HG03469 (cell line): ENCODE measurements around the gene TNFAIP1.

ENCODE experiments used
- ATAC-seq: cut with Tn5 transposase; IDR thresholded peaks from one replicate; pipeline ENCODE4 v1.9.1; 2021; ENCODE audit warnings: mild to moderate bottlenecking, moderate library complexity, moderate number of reproducible peaks; ENCODE audit not compliant: unreplicated experiment

The TNFAIP1 gene

DNA sequence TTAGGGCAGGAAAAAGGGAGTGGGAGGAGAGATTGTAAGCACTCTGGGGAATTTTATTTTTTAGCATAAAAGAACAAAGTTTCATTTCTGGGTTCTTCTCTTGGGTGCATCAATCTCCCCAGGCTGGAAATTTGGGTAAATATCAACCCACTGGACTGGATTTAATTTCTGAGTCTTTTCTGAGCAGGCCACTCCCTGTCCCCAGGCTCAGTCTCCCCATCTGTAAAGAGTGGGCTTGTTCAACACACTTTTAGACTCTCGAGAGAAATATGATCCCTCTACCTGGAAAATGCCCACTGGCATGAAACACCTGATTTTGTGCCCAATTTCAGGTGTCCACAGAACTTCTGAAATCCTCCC, 35.2 kb downstream of the TNFAIP1 start:
- ATAC-seq = no peak

DNA sequence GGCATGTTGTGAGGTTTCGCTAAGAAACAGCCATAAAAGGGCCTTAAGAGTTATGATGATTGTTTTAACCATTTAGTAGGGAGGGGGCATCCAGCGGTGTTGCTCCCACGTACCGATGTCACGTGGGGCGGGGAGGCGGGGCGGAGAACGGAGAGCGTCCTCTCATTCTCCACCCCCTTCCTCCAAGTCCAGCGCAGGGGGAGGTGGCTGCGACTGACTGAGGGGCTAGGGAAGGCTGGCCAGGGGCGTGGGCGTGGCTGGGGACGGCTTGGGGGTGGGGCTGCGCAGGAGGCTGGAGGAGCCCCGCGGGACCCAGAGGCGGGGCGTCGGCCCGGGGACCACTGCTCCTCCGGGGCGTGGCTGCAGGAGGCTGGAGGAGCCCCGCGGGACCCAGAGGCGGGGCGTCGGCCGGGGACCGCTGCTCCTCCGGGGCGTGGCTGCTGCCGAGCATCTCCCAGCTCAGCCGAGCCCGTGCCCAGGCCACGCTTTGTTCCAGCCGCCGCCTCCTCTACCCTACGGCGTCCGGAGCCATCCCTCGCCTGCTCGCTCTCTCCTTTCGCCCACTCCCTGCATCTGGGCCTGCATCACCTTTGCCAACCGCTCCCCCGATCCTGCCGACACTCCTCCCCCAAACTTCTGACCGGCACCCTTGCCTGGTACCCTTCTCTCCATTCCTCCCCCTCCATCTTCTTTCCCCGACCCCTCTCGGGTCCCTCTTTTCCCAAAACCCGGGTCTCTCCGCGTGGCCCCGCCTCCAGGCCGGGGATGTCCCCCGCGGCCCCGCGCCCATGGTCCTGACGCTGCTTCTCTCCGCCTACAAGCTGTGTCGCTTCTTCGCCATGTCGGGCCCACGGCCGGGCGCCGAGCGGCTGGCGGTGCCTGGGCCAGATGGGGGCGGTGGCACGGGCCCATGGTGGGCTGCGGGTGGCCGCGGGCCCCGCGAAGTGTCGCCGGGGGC, 36.0 kb downstream of the TNFAIP1 start, which contains the start of gene SARM1:
Gene SARM1 (plus strand): TSS at position 450 of the 958 bp plus-strand sequence. CDS start 339 bp downstream, at position 789.
- peak; percentile 57 for ATAC-seq

DNA sequence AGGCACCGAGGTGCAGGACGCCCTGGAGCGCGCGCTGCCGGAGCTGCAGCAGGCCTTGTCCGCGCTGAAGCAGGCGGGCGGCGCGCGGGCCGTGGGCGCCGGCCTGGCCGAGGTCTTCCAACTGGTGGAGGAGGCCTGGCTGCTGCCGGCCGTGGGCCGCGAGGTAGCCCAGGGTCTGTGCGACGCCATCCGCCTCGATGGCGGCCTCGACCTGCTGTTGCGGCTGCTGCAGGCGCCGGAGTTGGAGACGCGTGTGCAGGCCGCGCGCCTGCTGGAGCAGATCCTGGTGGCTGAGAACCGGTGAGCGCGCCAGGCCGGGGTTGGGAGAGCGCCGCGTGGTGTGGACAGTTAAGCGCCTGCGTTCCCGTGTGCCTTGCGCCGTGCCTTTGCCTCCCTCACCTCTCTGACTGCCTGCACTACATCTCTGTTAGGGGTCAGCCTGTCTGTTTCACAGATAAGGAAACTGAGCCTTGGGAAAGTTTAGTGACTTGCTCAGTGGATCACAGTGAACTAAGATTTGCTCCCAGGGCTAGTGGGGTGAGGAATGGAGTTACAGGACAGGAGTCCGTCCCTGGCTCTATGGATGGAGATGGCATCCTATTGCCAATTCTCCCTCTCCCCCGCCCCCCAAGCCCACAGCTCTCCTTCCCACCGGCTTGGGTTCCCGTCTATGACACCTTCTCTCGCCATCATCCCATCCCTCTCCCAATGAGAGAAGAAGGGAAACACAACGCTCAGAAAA, 36.8 kb downstream of the TNFAIP1 start:
- no peak for ATAC-seq

DNA sequence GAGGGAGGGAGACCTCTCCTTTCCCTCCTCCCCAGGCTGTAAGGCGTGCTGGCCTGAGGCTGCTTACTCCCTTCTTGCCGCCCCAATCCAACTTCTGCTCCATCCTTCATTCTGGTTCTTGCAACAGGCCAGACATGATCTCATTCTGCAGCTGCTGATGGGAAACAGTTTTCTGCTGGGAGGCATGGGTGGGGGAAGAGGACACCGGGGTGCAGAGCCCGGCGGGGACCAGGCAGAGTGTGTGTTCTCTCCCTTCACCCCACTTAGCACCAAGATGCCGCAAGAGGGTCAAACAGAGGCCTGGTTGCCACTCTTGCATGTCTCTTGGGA, 37.3 kb downstream of the TNFAIP1 start:
- no peak for ATAC-seq

DNA sequence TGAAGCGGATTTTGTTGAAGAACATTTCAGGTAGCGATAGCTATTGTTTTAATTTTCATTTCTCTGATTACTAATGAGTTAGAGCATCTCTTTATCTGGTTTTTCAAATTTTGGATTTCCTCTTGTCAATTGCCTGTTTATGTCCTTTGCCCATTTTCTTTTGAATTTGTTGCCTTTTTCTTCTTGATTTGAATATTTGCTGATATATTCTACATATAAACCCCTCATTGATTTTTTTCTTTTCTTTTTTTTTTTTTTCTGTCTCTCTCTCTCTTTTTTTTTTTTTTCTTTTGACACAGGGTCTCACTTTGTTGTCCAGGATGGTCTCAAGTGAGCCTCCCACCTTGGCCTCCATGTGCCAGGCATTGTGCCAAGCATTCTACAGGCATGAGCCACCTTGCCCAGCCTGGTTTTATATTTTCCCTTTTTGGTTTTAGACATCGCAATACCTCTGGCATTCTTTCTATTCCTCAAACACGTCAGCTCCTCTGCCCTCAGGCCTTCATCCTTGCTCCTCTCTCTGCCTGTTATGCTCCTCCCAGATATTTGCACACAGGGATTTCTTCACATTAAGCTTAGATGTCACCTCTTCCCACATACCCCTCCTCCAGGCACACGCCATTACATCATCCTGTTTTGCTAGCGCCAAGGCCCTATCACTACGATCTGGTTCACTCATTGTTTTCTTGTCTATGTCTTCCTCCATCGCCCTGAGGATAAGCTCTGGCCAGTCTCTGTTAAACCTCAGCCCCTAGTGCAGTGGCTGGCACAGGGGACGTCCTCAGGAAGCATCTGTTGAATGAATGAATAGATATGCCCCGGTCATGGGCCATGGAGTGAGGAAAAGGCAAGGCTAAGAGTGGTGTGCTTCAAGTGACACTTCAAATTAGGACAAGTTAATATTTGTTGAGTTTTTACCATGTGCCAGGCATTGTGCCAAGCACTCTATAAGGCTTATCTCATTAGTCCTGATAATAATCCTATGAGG, 44.5 kb downstream of the TNFAIP1 start:
- ATAC-seq = no peak

DNA sequence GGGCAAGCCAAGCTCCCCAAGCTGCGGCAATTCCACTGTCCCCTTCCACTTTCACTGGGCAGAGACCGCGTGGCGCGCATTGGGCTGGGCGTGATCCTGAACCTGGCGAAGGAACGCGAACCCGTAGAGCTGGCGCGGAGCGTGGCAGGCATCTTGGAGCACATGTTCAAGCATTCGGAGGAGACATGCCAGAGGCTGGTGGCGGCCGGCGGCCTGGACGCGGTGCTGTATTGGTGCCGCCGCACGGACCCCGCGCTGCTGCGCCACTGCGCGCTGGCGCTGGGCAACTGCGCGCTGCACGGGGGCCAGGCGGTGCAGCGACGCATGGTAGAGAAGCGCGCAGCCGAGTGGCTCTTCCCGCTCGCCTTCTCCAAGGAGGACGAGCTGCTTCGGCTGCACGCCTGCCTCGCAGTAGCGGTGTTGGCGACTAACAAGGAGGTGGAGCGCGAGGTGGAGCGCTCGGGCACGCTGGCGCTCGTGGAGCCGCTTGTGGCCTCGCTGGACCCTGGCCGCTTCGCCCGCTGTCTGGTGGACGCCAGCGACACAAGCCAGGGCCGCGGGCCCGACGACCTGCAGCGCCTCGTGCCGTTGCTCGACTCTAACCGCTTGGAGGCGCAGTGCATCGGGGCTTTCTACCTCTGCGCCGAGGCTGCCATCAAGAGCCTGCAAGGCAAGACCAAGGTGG, 45.7 kb downstream of the TNFAIP1 start:
- ATAC-seq = no peak

DNA sequence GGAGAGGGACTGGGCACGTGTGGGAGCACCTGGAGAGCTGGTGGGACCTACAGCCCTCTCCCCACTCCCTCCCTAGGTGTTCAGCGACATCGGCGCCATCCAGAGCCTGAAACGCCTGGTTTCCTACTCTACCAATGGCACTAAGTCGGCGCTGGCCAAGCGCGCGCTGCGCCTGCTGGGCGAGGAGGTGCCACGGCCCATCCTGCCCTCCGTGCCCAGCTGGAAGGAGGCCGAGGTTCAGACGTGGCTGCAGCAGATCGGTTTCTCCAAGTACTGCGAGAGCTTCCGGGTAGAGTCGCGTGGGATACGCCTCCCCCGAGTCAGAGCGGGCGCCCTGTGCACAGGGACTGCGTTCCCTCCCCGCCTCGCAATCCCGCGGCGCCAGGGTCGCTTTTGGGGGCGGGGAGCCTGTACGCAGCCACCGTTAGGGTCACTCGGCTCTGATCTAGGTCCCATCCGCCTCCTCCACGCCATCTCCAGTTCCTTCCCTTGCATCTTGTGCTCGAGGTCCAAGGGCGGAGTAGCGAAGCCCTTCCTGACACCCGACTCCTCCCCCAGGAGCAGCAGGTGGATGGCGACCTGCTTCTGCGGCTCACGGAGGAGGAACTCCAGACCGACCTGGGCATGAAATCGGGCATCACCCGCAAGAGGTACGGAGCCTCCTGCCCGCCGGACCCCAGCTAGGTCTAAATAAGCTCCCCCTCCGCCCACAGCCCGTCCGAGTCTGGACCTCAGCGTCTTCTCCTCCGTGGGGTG, 48.9 kb downstream of the TNFAIP1 start:
- no peak for ATAC-seq

DNA sequence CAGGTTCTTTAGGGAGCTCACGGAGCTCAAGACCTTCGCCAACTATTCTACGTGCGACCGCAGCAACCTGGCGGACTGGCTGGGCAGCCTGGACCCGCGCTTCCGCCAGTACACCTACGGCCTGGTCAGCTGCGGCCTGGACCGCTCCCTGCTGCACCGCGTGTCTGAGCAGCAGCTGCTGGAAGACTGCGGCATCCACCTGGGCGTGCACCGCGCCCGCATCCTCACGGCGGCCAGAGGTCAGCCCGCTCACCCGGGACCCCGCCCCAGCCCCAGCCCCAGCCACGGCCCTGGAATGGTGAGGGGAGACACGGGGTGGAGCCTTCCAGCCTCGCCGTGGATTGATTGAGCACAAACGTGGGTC, 49.5 kb downstream of the TNFAIP1 start:
- ATAC-seq = no peak

DNA sequence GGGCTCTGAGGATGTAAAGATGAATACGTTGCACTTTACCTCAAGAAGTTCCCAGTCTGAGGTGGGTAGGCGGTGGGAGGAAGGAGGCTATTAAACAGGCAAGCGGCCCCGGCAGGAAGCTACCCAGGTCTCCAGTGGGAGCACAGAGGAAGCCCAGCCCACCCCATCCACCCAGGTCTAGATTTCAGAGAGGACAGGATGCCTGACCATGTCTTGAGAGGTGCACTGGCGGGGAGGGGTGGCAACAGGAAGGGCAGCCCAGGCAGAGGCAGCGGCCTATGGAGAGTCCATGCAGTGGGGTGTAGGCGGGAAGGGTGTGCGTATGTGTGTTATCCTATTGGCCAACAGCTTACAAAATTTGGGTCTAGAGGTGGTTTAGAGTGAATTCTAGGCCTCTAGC, 49.8 kb downstream of the TNFAIP1 start:
- ATAC-seq = no peak

DNA sequence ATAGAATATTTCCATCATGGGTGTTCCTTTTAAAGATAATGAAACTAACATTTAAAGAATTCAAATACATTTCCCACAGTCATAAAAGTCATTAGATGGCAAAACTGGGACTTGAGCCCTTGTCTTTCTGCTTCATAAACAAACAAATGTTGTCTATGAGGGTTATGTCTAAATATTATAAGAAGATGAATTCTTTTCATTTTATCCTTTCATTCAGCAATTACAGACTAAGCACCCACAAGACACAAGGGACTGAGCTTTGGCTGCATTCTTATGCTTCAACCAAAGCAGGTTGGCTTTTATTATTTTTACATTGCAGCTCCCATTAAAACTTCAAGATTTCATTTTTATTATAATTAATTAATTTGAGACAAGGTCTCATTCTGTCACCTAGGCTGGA, 50.8 kb downstream of the TNFAIP1 start:
- no peak for ATAC-seq

DNA sequence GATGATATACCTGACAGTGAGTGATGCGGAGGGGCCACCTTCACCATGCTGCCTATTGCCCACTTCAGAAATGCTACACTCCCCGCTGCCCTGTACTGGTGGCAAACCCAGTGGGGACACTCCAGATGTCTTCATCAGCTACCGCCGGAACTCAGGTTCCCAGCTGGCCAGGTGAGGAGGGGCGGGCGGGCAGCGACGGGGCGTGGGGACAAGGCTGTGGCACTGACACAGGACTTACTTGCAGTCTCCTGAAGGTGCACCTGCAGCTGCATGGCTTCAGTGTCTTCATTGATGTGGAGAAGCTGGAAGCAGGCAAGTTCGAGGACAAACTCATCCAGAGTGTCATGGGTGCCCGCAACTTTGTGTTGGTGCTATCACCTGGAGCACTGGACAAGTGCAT, 52.5 kb downstream of the TNFAIP1 start:
- no peak for ATAC-seq

DNA sequence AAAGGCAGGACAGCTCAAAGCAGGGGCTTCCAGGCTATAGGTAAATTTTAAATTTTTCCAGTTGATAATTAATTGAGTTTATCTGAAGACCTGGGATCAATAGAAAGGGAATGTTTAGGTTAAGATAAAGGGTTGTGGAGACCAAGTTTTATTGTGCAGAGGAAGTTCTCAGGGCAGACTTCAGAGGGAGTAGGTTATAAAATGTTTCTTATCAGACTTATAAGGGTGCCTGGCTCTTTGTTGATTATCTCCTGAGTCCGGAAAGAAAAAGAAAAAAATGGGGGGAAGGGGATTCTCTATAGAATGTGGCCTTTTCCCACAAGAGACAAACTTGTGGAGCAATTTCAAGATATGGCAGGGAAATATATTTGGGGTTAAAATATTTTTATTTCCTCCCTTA, 54.6 kb downstream of the TNFAIP1 start:
- no peak for ATAC-seq

DNA sequence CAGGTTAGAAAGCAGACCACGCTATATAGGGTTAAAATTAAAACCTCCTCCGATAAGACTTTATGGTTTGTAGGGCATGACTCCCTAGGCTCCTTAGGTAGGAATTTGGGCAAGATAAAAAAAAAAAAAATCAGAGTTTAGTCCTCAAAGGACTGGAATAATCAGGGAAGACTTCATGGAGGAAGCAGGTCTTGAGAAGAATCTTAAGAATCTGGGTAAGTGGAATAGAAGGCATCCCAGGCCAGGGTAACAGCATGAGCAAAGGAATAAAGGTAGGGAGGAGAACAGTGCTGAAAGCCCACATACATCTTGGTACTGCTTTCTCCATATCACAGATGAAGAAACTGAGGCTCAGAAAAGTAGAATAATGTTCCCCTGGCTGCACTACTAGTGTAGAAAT, 55.0 kb downstream of the TNFAIP1 start:
- ATAC-seq = no peak

DNA sequence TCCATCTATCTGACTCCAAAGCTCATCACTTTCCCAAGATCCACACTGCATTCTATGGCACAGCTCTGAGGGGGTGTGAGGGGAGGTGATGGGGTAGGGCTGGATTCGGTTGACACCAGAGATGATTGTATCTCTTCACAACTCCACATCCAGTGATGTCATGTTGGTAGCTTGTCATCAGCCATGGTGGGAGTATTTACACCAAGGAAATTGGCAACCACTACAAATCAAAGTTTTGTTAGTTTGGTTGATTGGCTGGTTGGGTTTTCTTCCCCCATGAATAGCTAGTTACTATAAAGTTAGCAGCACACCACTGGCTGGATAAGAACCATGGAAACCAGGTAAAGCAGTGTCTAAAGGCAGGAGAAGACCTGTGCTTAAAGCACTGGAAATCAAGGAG, 55.4 kb downstream of the TNFAIP1 start:
- no peak for ATAC-seq

DNA sequence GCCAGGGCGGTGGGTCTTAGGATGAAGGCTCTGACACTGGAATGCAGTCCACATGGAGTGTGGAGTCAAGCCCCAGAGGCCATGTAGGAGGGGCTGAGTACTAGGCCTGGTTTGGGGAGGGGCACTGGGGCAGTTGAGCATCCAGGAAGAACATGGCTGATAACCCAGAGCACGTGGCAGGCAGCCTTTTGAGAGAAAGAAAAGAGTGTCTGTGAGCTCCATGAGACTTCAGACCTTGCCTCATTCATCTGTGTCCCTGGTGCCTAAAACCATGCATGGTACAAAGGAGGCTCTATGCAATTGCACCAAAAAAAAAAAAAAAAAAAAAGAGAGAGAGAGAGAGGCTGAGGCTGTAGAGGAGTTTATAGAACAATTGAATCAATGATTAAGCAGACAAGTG, 55.8 kb downstream of the TNFAIP1 start:
- no peak for ATAC-seq

DNA sequence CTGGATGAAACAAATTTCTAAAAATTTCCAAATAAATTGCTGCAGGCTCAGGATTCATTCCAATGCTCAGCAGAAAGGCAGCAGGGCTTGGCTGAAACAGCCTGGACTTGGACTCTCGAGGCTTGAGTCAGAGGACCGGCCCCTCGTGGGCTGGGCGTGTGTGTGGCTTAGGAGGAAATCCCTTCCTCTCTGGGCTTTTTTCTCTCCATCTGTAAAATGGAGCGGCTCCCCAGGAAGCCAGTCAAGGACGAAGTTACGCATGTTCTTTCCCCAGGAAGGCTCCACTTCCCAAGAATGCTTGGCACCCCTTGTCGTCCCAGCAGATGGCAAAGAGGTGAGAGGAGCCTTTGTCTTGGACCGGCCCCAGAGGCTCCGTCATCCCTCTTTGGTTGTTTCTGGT, 56.9 kb downstream of the TNFAIP1 start:
- no peak for ATAC-seq

DNA sequence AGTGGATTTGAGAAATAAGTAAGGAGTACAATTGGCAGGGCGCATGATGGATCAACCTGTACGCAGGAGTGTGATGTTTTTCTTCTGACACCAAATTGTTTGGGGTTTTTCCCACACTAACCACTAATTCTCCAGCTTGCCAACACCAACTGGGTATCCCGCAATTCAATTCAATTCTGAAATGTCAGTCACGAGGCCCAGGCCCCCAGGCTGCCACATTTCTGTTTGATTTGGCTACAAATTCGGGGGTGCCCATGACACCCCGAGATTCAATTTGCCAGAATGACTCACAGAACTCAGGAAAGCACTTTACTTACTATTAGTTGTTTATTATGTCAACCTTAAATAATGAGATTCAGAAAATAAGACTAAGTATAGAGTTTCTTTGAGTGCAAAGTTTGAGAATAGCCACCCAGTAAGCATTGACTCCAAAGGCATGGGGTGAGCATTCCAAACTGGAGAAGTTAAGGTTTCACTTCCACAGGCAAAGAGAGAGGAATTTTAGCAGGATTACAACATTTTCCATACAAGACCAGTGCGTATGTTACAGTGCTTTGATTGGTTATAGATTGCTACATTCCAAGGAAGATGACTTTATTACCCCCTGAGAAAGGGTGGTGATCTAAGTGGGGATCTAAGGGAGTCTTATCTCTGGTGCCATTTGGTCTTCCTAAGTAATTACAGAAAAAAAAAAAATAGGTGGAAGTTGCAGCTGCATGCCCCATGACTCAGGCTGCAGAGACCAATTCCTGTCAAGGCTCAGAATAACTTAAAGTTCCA, 59.0 kb downstream of the TNFAIP1 start:
- ATAC-seq = no peak

DNA sequence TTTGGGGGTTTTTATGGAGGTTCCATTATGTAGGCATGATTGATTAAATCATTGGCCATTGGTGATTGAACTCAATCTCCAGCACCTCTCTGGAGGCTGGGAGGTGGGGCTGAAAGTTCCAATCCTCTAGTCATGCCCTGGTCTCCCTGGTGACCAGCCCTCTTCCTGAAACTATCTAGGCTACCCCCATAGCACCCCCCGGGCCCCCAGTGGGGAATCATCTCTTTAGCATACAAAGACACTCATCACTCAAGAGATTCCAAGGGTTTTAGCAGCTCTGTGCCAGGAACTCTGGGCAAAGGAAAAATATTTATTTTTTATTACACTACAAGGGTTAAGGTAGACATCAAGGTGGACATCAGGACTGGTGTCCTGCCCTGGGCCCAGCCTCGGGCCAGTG, 59.9 kb downstream of the TNFAIP1 start:
- ATAC-seq = no peak

DNA sequence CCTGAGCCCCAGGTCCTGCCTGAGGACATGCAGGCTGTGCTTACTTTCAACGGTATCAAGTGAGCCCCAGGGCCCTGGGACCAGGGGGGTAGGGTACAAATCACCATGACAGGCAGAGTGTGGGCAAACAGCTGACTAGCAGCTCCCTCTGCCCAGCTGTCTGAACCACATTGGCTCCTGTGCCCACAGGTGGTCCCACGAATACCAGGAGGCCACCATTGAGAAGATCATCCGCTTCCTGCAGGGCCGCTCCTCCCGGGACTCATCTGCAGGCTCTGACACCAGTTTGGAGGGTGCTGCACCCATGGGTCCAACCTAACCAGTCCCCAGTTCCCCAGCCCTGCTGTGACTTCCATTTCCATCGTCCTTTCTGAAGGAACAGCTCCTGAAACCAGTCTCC, 60.4 kb downstream of the TNFAIP1 start:
- no peak for ATAC-seq
